ENCODE data around the gene UBE3D.

The UBE3D gene

GRCh38 chr6:82870582-82871172 is 195.0 kb downstream of the UBE3D start:
- Histone ChIP-seq H3K79me2 (ENCODE audit: low read length) (no peaks in the 10 kb centered on the region), H2AFZ (ENCODE audit: low read length) (no peak overlapping the region), H3K4me2 (ENCODE audit: low read depth, low read length) (no peak overlapping the region), H3F3A (ENCODE audit: insufficient read depth, low read length) (no peaks in the 10 kb centered on the region), H3K27ac (ENCODE audit: low read length) (no peak overlapping the region), H3K36me3 (replicated peaks; ENCODE audit: insufficient read depth, low read length) (no peaks in the 10 kb centered on the region), H3K9me2 (replicated peaks; ENCODE audit: insufficient read depth, low read length) (no peaks in the 10 kb centered on the region), H3K9me3 (replicated peaks; ENCODE audit: insufficient read depth, low read length) (no peaks in the 10 kb centered on the region), H3K27me3 (replicated peaks; ENCODE audit: insufficient read depth, low read length) (no peaks in the 10 kb centered on the region), H4K20me1 (ENCODE audit: insufficient read depth, low read length) (no peaks in the 10 kb centered on the region), H3K4me3 (ENCODE audit: low read length) (no peak overlapping the region), H3K9ac (ENCODE audit: low read length) (no peak overlapping the region), H3K4me1 (ENCODE audit: low read length) (no peaks in the 10 kb centered on the region)
- TF ChIP-seq EZH2 (optimal IDR thresholded peaks at IDR 0.05; ENCODE audit: low read depth, low read length), result no peak
- no peak for TF ChIP-seq CTCF (IDR thresholded peaks at IDR 0.05; ENCODE audit: low read length)
- no peak for TF ChIP-seq EZH2phosphoT487 (IDR thresholded peaks at IDR 0.05; ENCODE audit: low read length)
- DNase-seq, result no peak

- no peaks in the 10 kb centered on the region for H3F3A ChIP-seq (ENCODE audit: insufficient read depth, low read length)
- DNase-seq, result no peak
- no peak for TF ChIP-seq EZH2phosphoT487 (IDR thresholded peaks at IDR 0.05; ENCODE audit: low read length)
- no peak for TF ChIP-seq CTCF (IDR thresholded peaks at IDR 0.05; ENCODE audit: low read length)
- no peak for TF ChIP-seq EZH2 (optimal IDR thresholded peaks at IDR 0.05; ENCODE audit: low read depth, low read length)
- no peaks in the 10 kb centered on the region for H3K27me3 ChIP-seq (replicated peaks; ENCODE audit: insufficient read depth, low read length)
- H3K4me2 ChIP-seq (ENCODE audit: low read depth, low read length), result no peak overlapping the region
- no peaks in the 10 kb centered on the region for H3K4me1 ChIP-seq (ENCODE audit: low read length)
- H3K9me2 ChIP-seq (replicated peaks; ENCODE audit: insufficient read depth, low read length), result no peaks in the 10 kb centered on the region
- no peaks in the 10 kb centered on the region for H3K36me3 ChIP-seq (replicated peaks; ENCODE audit: insufficient read depth, low read length)
- no peak overlapping the region for H3K27ac ChIP-seq (ENCODE audit: low read length)
- H4K20me1 ChIP-seq (ENCODE audit: insufficient read depth, low read length), result no peaks in the 10 kb centered on the region
- no peaks in the 10 kb centered on the region for H3K79me2 ChIP-seq (ENCODE audit: low read length)
- H2AFZ ChIP-seq (ENCODE audit: low read length), result no peak overlapping the region
- no peak overlapping the region for H3K9ac ChIP-seq (ENCODE audit: low read length)
- no peaks in the 10 kb centered on the region for H3K9me3 ChIP-seq (replicated peaks; ENCODE audit: insufficient read depth, low read length)
- no peak overlapping the region for H3K4me3 ChIP-seq (ENCODE audit: low read length)
Observed at GRCh38 chr6:82869493-82869892, 196.1 kb downstream of the UBE3D start.

- no peak for TF ChIP-seq EZH2 (optimal IDR thresholded peaks at IDR 0.05; ENCODE audit: low read depth, low read length)
- no peak for TF ChIP-seq CTCF (IDR thresholded peaks at IDR 0.05; ENCODE audit: low read length)
- no peak for TF ChIP-seq EZH2phosphoT487 (IDR thresholded peaks at IDR 0.05; ENCODE audit: low read length)
- Histone ChIP-seq H3K27me3 (replicated peaks; ENCODE audit: insufficient read depth, low read length) (no peaks in the 10 kb centered on the region), H2AFZ (ENCODE audit: low read length) (no peak overlapping the region), H3K27ac (ENCODE audit: low read length) (no peak overlapping the region), H3K9ac (ENCODE audit: low read length) (no peak overlapping the region), H3K4me3 (ENCODE audit: low read length) (no peak overlapping the region), H3F3A (ENCODE audit: insufficient read depth, low read length) (no peaks in the 10 kb centered on the region), H3K9me2 (replicated peaks; ENCODE audit: insufficient read depth, low read length) (no peaks in the 10 kb centered on the region), H3K9me3 (replicated peaks; ENCODE audit: insufficient read depth, low read length) (no peaks in the 10 kb centered on the region), H3K36me3 (replicated peaks; ENCODE audit: insufficient read depth, low read length) (no peaks in the 10 kb centered on the region), H3K79me2 (ENCODE audit: low read length) (no peaks in the 10 kb centered on the region), H3K4me2 (ENCODE audit: low read depth, low read length) (no peak overlapping the region), H4K20me1 (ENCODE audit: insufficient read depth, low read length) (no peaks in the 10 kb centered on the region), H3K4me1 (ENCODE audit: low read length) (no peaks in the 10 kb centered on the region)
- DNase-seq, result no peak
Observed at GRCh38 chr6:82867946-82868345, 197.7 kb downstream of the UBE3D start.
